ENCODE measurements around the gene KATNAL2. TPM values are rescaled to one million over a fixed set of nuclear protein-coding genes. Genes with fewer than 3 reads are reported as not detected.

KATNAL2 gene
- total RNA-seq, 1 donor from 2014 or later, result 39.9 TPM

- Histone ChIP-seq H3K79me2 (ENCODE audit: low read depth) (peaks cover 95% of the 10 kb centered on the region), H3K4me1 (no peaks in the 10 kb centered on the region), H3K9ac (no peak overlapping the region), H3K9me3 (ENCODE audit: low read depth) (peaks cover 3% of the 10 kb centered on the region), H3K27ac (no peak overlapping the region), H3K4me3 (no peak overlapping the region), H3F3A (ENCODE audit: low read depth) (peaks cover 25% of the 10 kb centered on the region), H4K20me1 (ENCODE audit: low read depth) (no peaks in the 10 kb centered on the region), H3K4me2 (no peak overlapping the region), H2AFZ (replicated peaks) (no peak overlapping the region), H3K27me3 (no peaks in the 10 kb centered on the region), H3K36me3 (peaks cover 17% of the 10 kb centered on the region)
- H3K9me3 Mint-ChIP-seq, result peaks cover 19% of the 10 kb centered on the region
- no peak overlapping the region for H3K4me3 Mint-ChIP-seq
- peaks cover 4% of the 10 kb centered on the region for H3K27me3 Mint-ChIP-seq (ENCODE audit: insufficient read depth, low read depth)
- H3K36me3 Mint-ChIP-seq, result peaks cover 26% of the 10 kb centered on the region
- H3K27ac Mint-ChIP-seq, result no peak overlapping the region
- no peak for DNase-seq (ENCODE audit: low spot score)
- no peak for TF ChIP-seq EZH2phosphoT487 (IDR thresholded peaks at IDR 0.05)
- no peak for TF ChIP-seq CTCF (IDR thresholded peaks at IDR 0.05)
- TF ChIP-seq EZH2 (IDR thresholded peaks at IDR 0.05), result no peak
- no peaks in the 10 kb centered on the region for H3K4me1 Mint-ChIP-seq
Measured at GRCh38 chr18:46883180-46883579, 34.2 kb upstream of the KATNAL2 start.

GRCh38 chr18:46886893-46887292 is 30.5 kb upstream of the KATNAL2 start:
- Mint-ChIP-seq H3K27me3 (ENCODE audit: insufficient read depth, low read depth) (peaks cover 2% of the 10 kb centered on the region), H3K27ac (no peak overlapping the region), H3K36me3 (peaks cover 43% of the 10 kb centered on the region), H3K4me1 (no peaks in the 10 kb centered on the region), H3K9me3 (peaks cover 37% of the 10 kb centered on the region), H3K4me3 (no peak overlapping the region)
- H3K4me3 ChIP-seq, result no peak overlapping the region
- peaks cover 81% of the 10 kb centered on the region for H3K79me2 ChIP-seq (ENCODE audit: low read depth)
- TF ChIP-seq EZH2phosphoT487 (IDR thresholded peaks at IDR 0.05) (no peak), CTCF (IDR thresholded peaks at IDR 0.05) (no peak), EZH2 (IDR thresholded peaks at IDR 0.05) (no peak)
- no peak overlapping the region for H2AFZ ChIP-seq (replicated peaks)
- no peaks in the 10 kb centered on the region for H3K4me1 ChIP-seq
- H3F3A ChIP-seq (ENCODE audit: low read depth), result peaks cover 5% of the 10 kb centered on the region
- H3K9me3 ChIP-seq (ENCODE audit: low read depth), result peaks cover 19% of the 10 kb centered on the region
- H4K20me1 ChIP-seq (ENCODE audit: low read depth), result no peaks in the 10 kb centered on the region
- no peaks in the 10 kb centered on the region for H3K27me3 ChIP-seq
- no peak overlapping the region for H3K27ac ChIP-seq
- no peak overlapping the region for H3K9ac ChIP-seq
- no peak for DNase-seq (ENCODE audit: low spot score)
- H3K36me3 ChIP-seq, result peaks cover 30% of the 10 kb centered on the region
- H3K4me2 ChIP-seq, result no peak overlapping the region

- peaks cover 2% of the 10 kb centered on the region for H3K27me3 Mint-ChIP-seq (ENCODE audit: insufficient read depth, low read depth)
- peaks cover 30% of the 10 kb centered on the region for H3K36me3 ChIP-seq
- no peaks in the 10 kb centered on the region for H3K27me3 ChIP-seq
- no peaks in the 10 kb centered on the region for H3K4me1 Mint-ChIP-seq
- no peak overlapping the region for H3K4me2 ChIP-seq
- H4K20me1 ChIP-seq (ENCODE audit: low read depth), result no peaks in the 10 kb centered on the region
- peaks cover 19% of the 10 kb centered on the region for H3K9me3 ChIP-seq (ENCODE audit: low read depth)
- H3K27ac Mint-ChIP-seq, result no peak overlapping the region
- H3K4me1 ChIP-seq, result no peaks in the 10 kb centered on the region
- no peak overlapping the region for H2AFZ ChIP-seq (replicated peaks)
- peaks cover 82% of the 10 kb centered on the region for H3K79me2 ChIP-seq (ENCODE audit: low read depth)
- H3K36me3 Mint-ChIP-seq, result peaks cover 51% of the 10 kb centered on the region
- H3K9me3 Mint-ChIP-seq, result peaks cover 35% of the 10 kb centered on the region
- H3F3A ChIP-seq (ENCODE audit: low read depth), result no peaks in the 10 kb centered on the region
- no peak for DNase-seq (ENCODE audit: low spot score)
- no peak overlapping the region for H3K4me3 Mint-ChIP-seq
- no peak for TF ChIP-seq CTCF (IDR thresholded peaks at IDR 0.05)
- TF ChIP-seq EZH2phosphoT487 (IDR thresholded peaks at IDR 0.05), result no peak
- no peak for TF ChIP-seq EZH2 (IDR thresholded peaks at IDR 0.05)
- no peak overlapping the region for H3K4me3 ChIP-seq
- no peak overlapping the region for H3K9ac ChIP-seq
- no peak overlapping the region for H3K27ac ChIP-seq
Measured at GRCh38 chr18:46888965-46889364, 28.4 kb upstream of the KATNAL2 start.

Measured in neural progenitor cell (in vitro differentiated cells).